ENCODE measurements around the gene TFPI.
"Not testable (repeated sequence)": the region's sequence is repeated elsewhere in the genome, so short reads cannot be mapped to it uniquely, and the experiment has no call there.

TFPI gene

GRCh38 chr2:187554011-187554703, at the start of gene TFPI:
Gene TFPI, minus strand, starts transcription at chr2:187554435. Its CDS starts 50,667 bp downstream, at chr2:187503768.
- peak; percentile 14 for DNase-seq (ENCODE audit: low spot score)

- no peak for DNase-seq (ENCODE audit: low spot score)
These were observed 40.6 kb upstream of the TFPI start for GRCh38 chr2:187594801-187595200.

DNA sequence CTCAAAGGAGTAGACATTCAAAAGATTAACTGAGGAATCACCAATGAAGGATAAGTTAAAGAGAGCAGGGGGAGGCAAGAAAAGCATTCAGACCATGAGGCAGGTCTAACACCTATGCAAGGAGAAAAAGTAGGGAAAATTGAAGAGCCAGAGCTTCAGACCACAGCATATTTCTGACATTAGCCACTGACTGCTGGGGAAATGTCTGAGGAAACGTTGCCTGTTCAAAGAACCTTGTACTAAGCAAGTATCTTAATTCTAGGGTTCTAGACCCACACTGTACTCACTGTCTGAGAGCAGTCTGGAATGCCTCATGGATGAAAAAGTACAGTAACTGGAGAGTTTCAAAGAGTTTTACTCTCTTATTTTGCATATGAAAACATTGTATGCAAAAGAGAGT, 39.5 kb upstream of the TFPI start:
- no peak for DNase-seq (ENCODE audit: low spot score)

- no peak for DNase-seq (ENCODE audit: low spot score)
These were observed 38.9 kb upstream of the TFPI start for GRCh38 chr2:187593098-187593497.

- DNase-seq (ENCODE audit: low spot score) = no peak
These were observed 35.9 kb upstream of the TFPI start for GRCh38 chr2:187590175-187590574.

- DNase-seq (ENCODE audit: low spot score) = no peak
These were observed 31.9 kb upstream of the TFPI start for GRCh38 chr2:187586011-187586641.

DNA sequence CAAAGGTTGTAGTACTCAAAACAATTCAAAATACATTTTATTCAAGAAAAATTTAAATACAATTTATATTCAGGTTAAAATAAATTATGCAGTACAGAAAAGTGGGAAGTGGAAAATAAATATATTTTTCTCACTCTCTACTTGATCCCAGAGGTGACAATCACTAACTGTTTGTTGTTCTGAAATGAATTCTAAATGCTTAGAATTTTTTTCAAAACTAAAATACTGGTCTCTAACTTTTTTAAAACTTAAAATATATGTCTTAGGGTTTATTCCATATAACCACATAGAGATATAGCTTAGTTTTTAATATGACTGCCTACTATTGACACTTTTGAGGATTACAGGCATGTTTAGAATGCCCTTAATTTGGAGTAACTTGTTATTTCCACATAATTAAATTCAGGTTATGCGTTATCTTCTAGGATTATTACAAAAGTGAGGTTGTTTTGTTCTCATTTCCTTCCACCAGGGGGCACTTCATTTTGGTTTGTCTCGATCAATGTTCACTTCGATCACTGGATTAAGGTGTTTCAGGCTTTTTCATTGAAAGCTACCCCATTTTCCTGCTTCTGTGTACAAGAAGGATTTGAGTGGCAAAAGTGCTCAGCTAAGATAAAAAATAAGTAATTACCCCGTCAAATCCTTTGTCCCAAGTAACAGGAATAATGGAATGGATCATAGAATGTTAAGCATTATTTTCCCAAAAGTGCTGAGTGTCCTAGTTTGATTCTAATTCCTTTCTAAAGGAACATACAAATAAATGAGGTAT, 27.1 kb upstream of the TFPI start:
- DNase-seq (ENCODE audit: low spot score) = peak; percentile 16

GRCh38 chr2:187580462-187581124, 26.4 kb upstream of the TFPI start:
- DNase-seq (ENCODE audit: low spot score) = peak; percentile 23

GRCh38 chr2:187577310-187577709, 23.1 kb upstream of the TFPI start:
- DNase-seq (ENCODE audit: low spot score) = no peak

- DNase-seq (ENCODE audit: low spot score) = no peak
These were observed 22.7 kb upstream of the TFPI start for GRCh38 chr2:187576906-187577305.

- no peak for DNase-seq (ENCODE audit: low spot score)
These were observed 21.5 kb upstream of the TFPI start for GRCh38 chr2:187575751-187576067.

GRCh38 chr2:187574969-187575750, 20.9 kb upstream of the TFPI start:
- DNase-seq (ENCODE audit: low spot score) = no peak

DNA sequence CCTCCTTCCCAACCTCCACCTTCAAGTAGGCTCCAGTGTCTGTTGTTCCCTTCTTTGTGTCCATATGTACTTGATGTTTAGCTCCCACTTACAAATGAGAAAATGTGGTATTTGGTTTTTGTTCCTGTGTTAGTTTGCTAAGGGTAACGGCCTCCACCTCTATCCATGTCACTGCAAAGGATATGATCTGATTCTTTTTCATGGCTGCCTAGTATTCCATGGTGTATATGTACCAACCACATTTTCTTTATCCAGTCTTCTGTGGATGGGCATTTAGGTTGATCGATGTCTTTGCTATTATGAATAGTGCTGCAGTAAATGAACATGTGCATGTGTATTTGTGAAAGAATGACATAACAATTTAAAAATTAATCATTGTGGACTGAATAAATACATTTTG, 19.5 kb upstream of the TFPI start:
- DNase-seq (ENCODE audit: low spot score) = no peak

- DNase-seq (ENCODE audit: low spot score) = not testable (repeated sequence)
These were observed 17.8 kb upstream of the TFPI start for GRCh38 chr2:187571996-187572395.

- DNase-seq (ENCODE audit: low spot score) = no peak
These were observed 15.3 kb upstream of the TFPI start for GRCh38 chr2:187569571-187569970.

- no peak for DNase-seq (ENCODE audit: low spot score)
These were observed 14.8 kb upstream of the TFPI start for GRCh38 chr2:187569042-187569441.

- no peak for DNase-seq (ENCODE audit: low spot score)
These were observed 12.9 kb upstream of the TFPI start for GRCh38 chr2:187567126-187567525.

- no peak for DNase-seq (ENCODE audit: low spot score)
These were observed 12.5 kb upstream of the TFPI start for GRCh38 chr2:187566712-187567111.

DNA sequence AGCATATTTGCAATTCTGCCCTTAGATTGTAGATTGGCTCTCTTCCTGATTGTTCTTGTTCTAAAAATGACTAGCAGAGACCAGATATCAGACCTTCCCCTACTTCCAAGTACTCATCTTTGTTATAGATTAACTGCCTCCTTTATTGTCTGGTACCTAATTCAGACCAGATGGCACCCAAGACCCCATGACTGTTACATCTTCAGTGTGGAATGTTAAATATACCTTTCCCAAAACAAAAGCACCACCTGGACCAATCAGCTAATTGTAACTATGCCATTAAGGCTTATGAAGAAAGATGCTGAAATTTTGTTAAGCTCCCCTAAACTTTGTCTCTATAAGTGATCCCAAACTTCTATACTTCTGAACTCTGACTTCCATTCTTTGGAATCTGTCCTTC, 12.0 kb upstream of the TFPI start:
- DNase-seq (ENCODE audit: low spot score) = no peak

- DNase-seq (ENCODE audit: low spot score) = not testable (repeated sequence)
These were observed 11.4 kb upstream of the TFPI start for GRCh38 chr2:187565618-187566017.

DNA sequence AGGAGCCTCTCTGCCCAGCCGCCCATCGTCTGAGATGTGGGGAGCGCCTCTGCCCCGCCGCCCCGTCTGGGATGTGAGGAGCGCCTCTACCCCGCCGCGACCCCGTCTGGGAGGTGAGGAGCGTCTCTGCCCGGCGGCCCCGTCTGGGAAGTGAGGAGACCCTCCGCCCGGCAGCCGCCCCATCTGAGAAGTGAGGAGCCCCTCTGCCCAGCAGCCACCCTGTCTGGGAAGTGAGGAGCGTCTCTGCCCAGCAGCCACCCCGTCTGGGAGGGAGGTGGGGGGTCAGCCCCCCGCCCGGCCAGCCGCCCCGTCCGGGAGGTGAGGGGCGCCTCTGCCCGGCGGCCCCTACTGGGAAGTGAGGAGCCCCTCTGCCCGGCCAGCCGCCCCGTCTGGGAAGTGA, 2.3 kb upstream of the TFPI start:
- not testable (repeated sequence) for DNase-seq (ENCODE audit: low spot score)

GRCh38 chr2:187554704-187555082, 458 bp upstream of the TFPI start:
- DNase-seq (ENCODE audit: low spot score) = no peak
